GM23338 (cell line): Measurements from ENCODE around the gene H2BK1. TPM values are rescaled to one million over a fixed set of nuclear protein-coding genes. Genes with fewer than 3 reads are reported as not detected.

Source experiments
- ATAC-seq: fragments of 200-7000 bp; cut with Tn5 transposase; 3 replicates; pipeline ENCODE4 v1.9.1; 2020
- DNase-seq: peaks from one replicate; pipeline ENCODE4 v3.0.0-alpha.2; 2015; ENCODE audit warnings: low spot score
- H2AFZ ChIP-seq: fragments of 200-600 bp; sonication (generic); 2 replicates; pipeline ENCODE4 v1.8.0; 2016; ENCODE audit warnings: antibody characterized with exemption, mild to moderate bottlenecking, moderate library complexity
- H3F3A ChIP-seq: fragments of 200-600 bp; sonication (generic); replicated peaks from 2 replicates; pipeline ENCODE4 v1.8.0; 2017; ENCODE audit warnings: antibody characterized with exemption, mixed run types, low read depth
- H3K27ac ChIP-seq: fragments of 200-600 bp; sonication (generic); 2 replicates; pipeline ENCODE4 v1.6.1; 2016; ENCODE audit warnings: low read depth
- H3K27me3 ChIP-seq: fragments of 200-600 bp; sonication (generic); 2 replicates; pipeline ENCODE4 v1.8.0; 2016; ENCODE audit warnings: mild to moderate bottlenecking, mixed run types, moderate library complexity; ENCODE audit not compliant: insufficient read depth
- H3K36me3 ChIP-seq: fragments of 200-600 bp; sonication (generic); 2 replicates; pipeline ENCODE4 v1.8.0; 2016; ENCODE audit warnings: mild to moderate bottlenecking; ENCODE audit not compliant: insufficient read depth
- H3K4me1 ChIP-seq: fragments of 200-600 bp; sonication (generic); 2 replicates; pipeline ENCODE4 v1.8.0; 2016; ENCODE audit warnings: mild to moderate bottlenecking, moderate library complexity; ENCODE audit not compliant: insufficient read depth
- H3K4me2 ChIP-seq: fragments of 200-600 bp; sonication (generic); 2 replicates; pipeline ENCODE4 v1.7.1; 2017; ENCODE audit warnings: mixed run types
- H3K4me3 ChIP-seq: fragments of 200-600 bp; sonication (generic); 2 replicates; pipeline ENCODE4 v1.6.1; 2016; ENCODE audit warnings: mixed run types
- H3K79me2 ChIP-seq: fragments of 200-600 bp; sonication (generic); replicated peaks from 2 replicates; pipeline ENCODE4 v1.8.0; 2017; ENCODE audit warnings: mild to moderate bottlenecking; ENCODE audit not compliant: insufficient read depth
- H3K9me2 ChIP-seq: fragments of 200-600 bp; sonication (generic); 2 replicates; pipeline ENCODE4 v1.8.0; 2017; ENCODE audit not compliant: insufficient read depth
- H4K20me1 ChIP-seq: fragments of 200-600 bp; sonication (generic); replicated peaks from 2 replicates; pipeline ENCODE4 v1.8.0; 2017; ENCODE audit warnings: mild to moderate bottlenecking; ENCODE audit not compliant: insufficient read depth
- H3K27ac Mint-ChIP-seq: 2 replicates; pipeline ENCODE4 v1.8.0; 2020; ENCODE audit warnings: inconsistent platforms, mild to moderate bottlenecking, moderate library complexity, mixed read lengths
- H3K27me3 Mint-ChIP-seq: 3 replicates; pipeline ENCODE4 v1.8.0; 2022; ENCODE audit warnings: low read depth, mild to moderate bottlenecking, moderate library complexity, mixed read lengths, inconsistent platforms; ENCODE audit not compliant: insufficient read depth, poor library complexity
- H3K36me3 Mint-ChIP-seq: 3 replicates; pipeline ENCODE4 v1.8.0; 2021; ENCODE audit warnings: low read depth, mild to moderate bottlenecking, inconsistent platforms, moderate library complexity, mixed read lengths
- H3K4me1 Mint-ChIP-seq: 3 replicates; pipeline ENCODE4 v1.8.0; 2020; ENCODE audit warnings: mild to moderate bottlenecking, inconsistent platforms, mixed read lengths
- H3K4me3 Mint-ChIP-seq: 3 replicates; pipeline ENCODE4 v1.8.0; 2021; ENCODE audit warnings: moderate library complexity, mild to moderate bottlenecking, inconsistent platforms, mixed read lengths
- H3K9me3 Mint-ChIP-seq: 3 replicates; pipeline ENCODE4 v1.8.0; 2020; ENCODE audit warnings: moderate library complexity, mild to moderate bottlenecking, inconsistent platforms, mixed read lengths
- CREB1 ChIP-seq: fragments of 250-450 bp; sonication (Bioruptor Pico); IDR thresholded peaks from 2 replicates; pipeline ENCODE4 v1.5.0; 2020; ENCODE audit warnings: low read depth, mild to moderate bottlenecking, moderate library complexity
- CTCF ChIP-seq, 2 experiments: fragments of 200-600 bp in 1 of 2; sonication (generic) in 1 of 2; conservative IDR thresholded peaks; 2 replicates each; pipeline versions ENCODE4 v1.5.1 to v1.6.1; 2016 to 2017; ENCODE audit warnings: antibody characterized with exemption in 2 of 2, low read depth in 2 of 2, mild to moderate bottlenecking in 2 of 2, moderate library complexity in 1 of 2
- ETS1 ChIP-seq: IDR thresholded peaks from 2 replicates; pipeline ENCODE4 v1.6.1; 2016; ENCODE audit warnings: antibody characterized with exemption
- EZH2 ChIP-seq: fragments of 200-600 bp; sonication (generic); IDR thresholded peaks from one replicate; pipeline ENCODE4 v1.8.0; 2017; ENCODE audit warnings: antibody characterized with exemption, mild to moderate bottlenecking, low read depth; ENCODE audit not compliant: unreplicated experiment
- EZH2phosphoT487 ChIP-seq: fragments of 200-600 bp; sonication (generic); IDR thresholded peaks from one replicate; pipeline ENCODE4 v1.8.1; 2018; ENCODE audit warnings: antibody characterized with exemption; ENCODE audit not compliant: unreplicated experiment
- JUNB ChIP-seq: IDR thresholded peaks from one replicate; pipeline ENCODE4 v1.6.1; 2016; ENCODE audit warnings: antibody characterized with exemption; ENCODE audit not compliant: unreplicated experiment
- NANOG ChIP-seq: IDR thresholded peaks from 2 replicates; pipeline ENCODE4 v1.6.1; 2016; ENCODE audit warnings: antibody characterized with exemption, borderline replicate concordance
- POLR2AphosphoS5 ChIP-seq: IDR thresholded peaks from 2 replicates; pipeline ENCODE4 v1.6.1; 2016; ENCODE audit warnings: antibody characterized with exemption, low read depth
- STAT1 ChIP-seq: IDR thresholded peaks from one replicate; pipeline ENCODE4 v1.6.1; 2016; ENCODE audit warnings: antibody characterized with exemption; ENCODE audit not compliant: unreplicated experiment
- ZNF114 ChIP-seq: fragments of 250-450 bp; sonication (Bioruptor Pico); IDR thresholded peaks from 2 replicates; pipeline ENCODE4 v1.5.0; 2020; ENCODE audit warnings: mild to moderate bottlenecking, moderate library complexity
- ZNF331 ChIP-seq: fragments of 250-450 bp; sonication (Bioruptor Pico); IDR thresholded peaks from 2 replicates; pipeline ENCODE4 v1.5.0; 2020; ENCODE audit warnings: low read depth, mild to moderate bottlenecking, moderate library complexity
- ZNF462 ChIP-seq: fragments of 250-450 bp; sonication (Bioruptor Pico); IDR thresholded peaks from 2 replicates; pipeline ENCODE4 v1.5.0; 2020; ENCODE audit warnings: mild to moderate bottlenecking, moderate library complexity
- polyA plus RNA-seq: library from polyadenylated mRNA; unstranded; fragments of >200 nt; fragmentation: Nextera tagmentation; extraction: Ambion mirVana; gene quantifications from 2 replicates; pipeline ENCODE4 v1.2.1, GENCODE V29; 2016
- total RNA-seq: library from RNA; depleted of rRNA; stranded (reverse); fragments of >200 nt; shearing (Covaris generic); gene quantifications from 2 replicates; pipeline ENCODE4 v1.2.3, GENCODE V29; 2014
- TF ChIP-seq, protein P1 (sequence below): IDR thresholded peaks from one replicate; pipeline ENCODE4 v1.6.1; 2018; ENCODE audit warnings: antibody characterized with exemption; ENCODE audit not compliant: unreplicated experiment

H2BK1 gene
- total and polyA plus RNA-seq, 2 experiments from 2014 or later = not detected

DNA sequence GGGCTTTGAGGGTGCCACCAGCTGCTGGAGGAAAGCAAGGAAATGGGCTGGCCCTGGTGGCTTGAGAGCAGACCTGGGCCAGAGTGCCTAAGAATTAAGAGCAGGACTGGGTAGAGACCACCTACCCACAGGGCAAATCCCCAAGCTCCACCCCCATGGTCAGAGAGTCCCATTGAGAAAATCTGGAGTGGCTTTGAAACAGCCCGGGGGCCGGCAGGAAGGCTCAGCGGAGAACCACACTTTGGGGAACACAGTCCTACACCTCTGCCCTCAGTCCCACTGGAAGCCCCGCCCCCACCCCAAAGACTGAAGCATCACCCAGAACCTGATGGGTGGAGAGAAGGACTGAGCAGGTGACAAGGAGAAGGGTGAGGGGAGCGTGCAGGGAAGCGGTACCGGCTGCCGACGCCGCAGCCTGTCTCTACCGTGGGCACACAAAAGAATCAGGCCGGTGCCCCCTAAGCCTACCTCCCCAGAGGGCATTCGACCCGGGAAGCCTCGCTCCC lies 34.6 kb upstream of the H2BK1 start:
- peak overlapping the region; percentile 81 for H2AFZ ChIP-seq
- H3K27me3 ChIP-seq = peaks cover 60% of the 10 kb centered on the region
- peak overlapping the region; percentile 67 for H3K4me3 Mint-ChIP-seq
- peaks cover 63% of the 10 kb centered on the region for H3K4me1 Mint-ChIP-seq
- H3K4me2 ChIP-seq = peak overlapping the region; percentile 86
- TF ChIP-seq, protein P1, sequence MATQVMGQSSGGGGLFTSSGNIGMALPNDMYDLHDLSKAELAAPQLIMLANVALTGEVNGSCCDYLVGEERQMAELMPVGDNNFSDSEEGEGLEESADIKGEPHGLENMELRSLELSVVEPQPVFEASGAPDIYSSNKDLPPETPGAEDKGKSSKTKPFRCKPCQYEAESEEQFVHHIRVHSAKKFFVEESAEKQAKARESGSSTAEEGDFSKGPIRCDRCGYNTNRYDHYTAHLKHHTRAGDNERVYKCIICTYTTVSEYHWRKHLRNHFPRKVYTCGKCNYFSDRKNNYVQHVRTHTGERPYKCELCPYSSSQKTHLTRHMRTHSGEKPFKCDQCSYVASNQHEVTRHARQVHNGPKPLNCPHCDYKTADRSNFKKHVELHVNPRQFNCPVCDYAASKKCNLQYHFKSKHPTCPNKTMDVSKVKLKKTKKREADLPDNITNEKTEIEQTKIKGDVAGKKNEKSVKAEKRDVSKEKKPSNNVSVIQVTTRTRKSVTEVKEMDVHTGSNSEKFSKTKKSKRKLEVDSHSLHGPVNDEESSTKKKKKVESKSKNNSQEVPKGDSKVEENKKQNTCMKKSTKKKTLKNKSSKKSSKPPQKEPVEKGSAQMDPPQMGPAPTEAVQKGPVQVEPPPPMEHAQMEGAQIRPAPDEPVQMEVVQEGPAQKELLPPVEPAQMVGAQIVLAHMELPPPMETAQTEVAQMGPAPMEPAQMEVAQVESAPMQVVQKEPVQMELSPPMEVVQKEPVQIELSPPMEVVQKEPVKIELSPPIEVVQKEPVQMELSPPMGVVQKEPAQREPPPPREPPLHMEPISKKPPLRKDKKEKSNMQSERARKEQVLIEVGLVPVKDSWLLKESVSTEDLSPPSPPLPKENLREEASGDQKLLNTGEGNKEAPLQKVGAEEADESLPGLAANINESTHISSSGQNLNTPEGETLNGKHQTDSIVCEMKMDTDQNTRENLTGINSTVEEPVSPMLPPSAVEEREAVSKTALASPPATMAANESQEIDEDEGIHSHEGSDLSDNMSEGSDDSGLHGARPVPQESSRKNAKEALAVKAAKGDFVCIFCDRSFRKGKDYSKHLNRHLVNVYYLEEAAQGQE = no peak
- TF ChIP-seq JUNB (no peak), POLR2AphosphoS5 (no peak), NANOG (no peak), EZH2 (no peak), CTCF (conservative IDR thresholded peaks at IDR 0.05; ENCODE audit: low read depth in 2 of 2) (no peak), STAT1 (no peak), ETS1 (no peak), ZNF462 (CRISPR knock-in tag) (no peak), EZH2phosphoT487 (no peak), ZNF331 (CRISPR knock-in tag) (no peak), CREB1 (CRISPR knock-in tag) (no peak), ZNF114 (no peak)
- peak overlapping the region; percentile 65 for H3K4me3 ChIP-seq
- DNase-seq = peak; percentile 70
- no peaks in the 10 kb centered on the region; the same call in 2 of the 3 replicates for H3K9me3 Mint-ChIP-seq
- no peaks in the 10 kb centered on the region for H3K36me3 ChIP-seq
- no peak overlapping the region for H3K27ac ChIP-seq
- H3K27ac Mint-ChIP-seq = no peak overlapping the region
- H3K27me3 Mint-ChIP-seq = peaks cover 54% of the 10 kb centered on the region
- no peaks in the 10 kb centered on the region for H4K20me1 ChIP-seq
- 0 out of 2 replicates have a peak, but pooled peaks cover 5% of the 10 kb centered on the region for H3F3A ChIP-seq
- no peaks in the 10 kb centered on the region for H3K9me2 ChIP-seq
- H3K4me1 ChIP-seq = peaks cover 31% of the 10 kb centered on the region; the same call in 1 of the 2 replicates
- ATAC-seq = peak; percentile 14
- H3K36me3 Mint-ChIP-seq = peaks cover 2% of the 10 kb centered on the region; the same call in 2 of the 3 replicates
- H3K79me2 ChIP-seq = no peaks in the 10 kb centered on the region
